ENCODE results near the gene SKIC2. TPM values are rescaled to one million over a fixed set of nuclear protein-coding genes. Genes with fewer than 3 reads are reported as not detected.

SKIC2 gene
- total and polyA plus RNA-seq, 10 of the 15 experiments (the other 5 are each of a cell fraction or from before 2014, with no cell fraction given): 3.3 to 79.2 (median 32.5) TPM

DNA sequence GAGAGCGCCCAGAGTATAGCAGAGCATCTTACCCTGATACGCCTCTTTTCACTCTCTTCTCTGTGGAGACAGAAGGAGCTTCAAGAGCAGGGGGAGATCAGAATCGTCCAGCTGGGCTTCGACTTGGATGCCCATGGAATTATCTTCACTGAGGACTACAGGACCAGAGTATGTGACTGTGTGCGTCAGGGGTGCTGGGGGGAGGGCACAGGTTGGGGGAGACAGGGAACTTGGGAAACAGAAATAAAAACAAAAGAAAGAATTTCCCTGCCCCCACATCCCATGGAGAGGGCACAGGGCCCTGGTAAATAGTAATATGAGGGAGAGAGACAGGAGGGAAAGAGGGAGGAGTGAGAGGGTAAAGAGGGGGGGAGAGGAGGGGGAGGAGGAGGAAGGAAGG is 19.9 kb downstream of the SKIC2 start (continued):
- TF ChIP-seq, protein P1, sequence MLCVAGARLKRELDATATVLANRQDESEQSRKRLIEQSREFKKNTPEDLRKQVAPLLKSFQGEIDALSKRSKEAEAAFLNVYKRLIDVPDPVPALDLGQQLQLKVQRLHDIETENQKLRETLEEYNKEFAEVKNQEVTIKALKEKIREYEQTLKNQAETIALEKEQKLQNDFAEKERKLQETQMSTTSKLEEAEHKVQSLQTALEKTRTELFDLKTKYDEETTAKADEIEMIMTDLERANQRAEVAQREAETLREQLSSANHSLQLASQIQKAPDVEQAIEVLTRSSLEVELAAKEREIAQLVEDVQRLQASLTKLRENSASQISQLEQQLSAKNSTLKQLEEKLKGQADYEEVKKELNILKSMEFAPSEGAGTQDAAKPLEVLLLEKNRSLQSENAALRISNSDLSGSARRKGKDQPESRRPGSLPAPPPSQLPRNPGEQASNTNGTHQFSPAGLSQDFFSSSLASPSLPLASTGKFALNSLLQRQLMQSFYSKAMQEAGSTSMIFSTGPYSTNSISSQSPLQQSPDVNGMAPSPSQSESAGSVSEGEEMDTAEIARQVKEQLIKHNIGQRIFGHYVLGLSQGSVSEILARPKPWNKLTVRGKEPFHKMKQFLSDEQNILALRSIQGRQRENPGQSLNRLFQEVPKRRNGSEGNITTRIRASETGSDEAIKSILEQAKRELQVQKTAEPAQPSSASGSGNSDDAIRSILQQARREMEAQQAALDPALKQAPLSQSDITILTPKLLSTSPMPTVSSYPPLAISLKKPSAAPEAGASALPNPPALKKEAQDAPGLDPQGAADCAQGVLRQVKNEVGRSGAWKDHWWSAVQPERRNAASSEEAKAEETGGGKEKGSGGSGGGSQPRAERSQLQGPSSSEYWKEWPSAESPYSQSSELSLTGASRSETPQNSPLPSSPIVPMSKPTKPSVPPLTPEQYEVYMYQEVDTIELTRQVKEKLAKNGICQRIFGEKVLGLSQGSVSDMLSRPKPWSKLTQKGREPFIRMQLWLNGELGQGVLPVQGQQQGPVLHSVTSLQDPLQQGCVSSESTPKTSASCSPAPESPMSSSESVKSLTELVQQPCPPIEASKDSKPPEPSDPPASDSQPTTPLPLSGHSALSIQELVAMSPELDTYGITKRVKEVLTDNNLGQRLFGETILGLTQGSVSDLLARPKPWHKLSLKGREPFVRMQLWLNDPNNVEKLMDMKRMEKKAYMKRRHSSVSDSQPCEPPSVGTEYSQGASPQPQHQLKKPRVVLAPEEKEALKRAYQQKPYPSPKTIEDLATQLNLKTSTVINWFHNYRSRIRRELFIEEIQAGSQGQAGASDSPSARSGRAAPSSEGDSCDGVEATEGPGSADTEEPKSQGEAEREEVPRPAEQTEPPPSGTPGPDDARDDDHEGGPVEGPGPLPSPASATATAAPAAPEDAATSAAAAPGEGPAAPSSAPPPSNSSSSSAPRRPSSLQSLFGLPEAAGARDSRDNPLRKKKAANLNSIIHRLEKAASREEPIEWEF (IDR thresholded peaks at IDR 0.05; ENCODE audit: insufficient replicate concordance, low read depth, low read length): no peak
- TF ChIP-seq WRNIP1 (IDR thresholded peaks at IDR 0.05; ENCODE audit: borderline replicate concordance, low read depth, low read length) (no peak), IKZF2 (IDR thresholded peaks at IDR 0.05) (no peak)

DNA sequence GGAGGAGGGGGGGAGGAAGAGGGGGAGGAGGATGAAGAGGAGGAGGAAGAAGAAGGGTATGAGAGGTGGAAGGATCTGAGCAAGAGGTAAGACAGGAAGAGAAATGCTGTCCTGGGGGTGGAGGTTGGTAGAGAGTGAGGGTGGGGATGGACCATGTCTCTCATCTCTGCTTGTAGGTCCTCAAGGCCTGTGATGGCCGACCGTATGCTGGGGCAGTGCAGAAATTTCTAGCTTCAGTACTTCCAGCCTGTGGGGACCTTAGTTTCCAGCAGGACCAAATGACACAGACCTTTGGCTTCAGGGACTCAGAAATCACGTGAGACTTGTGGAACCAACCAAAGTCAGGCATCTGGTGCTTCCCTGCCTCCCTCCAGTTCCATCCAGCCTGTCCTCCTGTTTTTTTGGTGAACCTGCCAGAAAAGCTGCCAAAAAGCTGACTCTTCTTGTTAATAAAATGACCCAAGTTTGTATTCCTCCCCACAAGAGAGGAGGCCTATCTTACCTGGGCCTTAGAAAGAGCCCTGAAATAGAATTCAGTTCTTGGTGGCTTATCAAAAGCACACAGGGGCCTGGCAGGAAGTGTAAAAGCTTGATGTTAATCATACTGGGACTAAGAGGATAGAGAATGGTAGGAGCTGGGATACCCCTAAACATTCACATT is 20.4 kb downstream of the SKIC2 start:
- no peak overlapping the region for H2AFZ ChIP-seq (ENCODE audit: control insufficient read depth, low read depth, low read length)
- no peak for FAIRE-seq
- no peak for ATAC-seq
- H3K9me3 ChIP-seq (replicated peaks; ENCODE audit: control insufficient read depth, insufficient read depth, low read length): no peaks in the 10 kb centered on the region
- no peak overlapping the region for H3K4me3 ChIP-seq
- H3K9ac ChIP-seq (ENCODE audit: control insufficient read depth, insufficient read depth, low read length): no peak overlapping the region
- no peak for DNase-seq (ENCODE audit: low read depth, low spot score)
- no peaks in the 10 kb centered on the region for H3K27me3 ChIP-seq (replicated peaks in 1 of 2; ENCODE audit: control insufficient read depth in 2 of 2, insufficient read depth in 2 of 2, low read length in 1 of 2)
- no peaks in the 10 kb centered on the region for H3K79me2 ChIP-seq (ENCODE audit: control insufficient read depth, insufficient read depth, low read length)
- no peak overlapping the region for H3K27ac ChIP-seq (ENCODE audit: control insufficient read depth, insufficient read depth)
- in situ Hi-C loops (cut with MboI): loop anchor here (10.0 kb wide), 1 partner anchor 55 kb away; the partner anchor contains the start of gene CYP21A2
- no peak for TF ChIP-seq BCL11A (IDR thresholded peaks at IDR 0.05; ENCODE audit: low read depth, low read length)
- TF ChIP-seq, protein P2, sequence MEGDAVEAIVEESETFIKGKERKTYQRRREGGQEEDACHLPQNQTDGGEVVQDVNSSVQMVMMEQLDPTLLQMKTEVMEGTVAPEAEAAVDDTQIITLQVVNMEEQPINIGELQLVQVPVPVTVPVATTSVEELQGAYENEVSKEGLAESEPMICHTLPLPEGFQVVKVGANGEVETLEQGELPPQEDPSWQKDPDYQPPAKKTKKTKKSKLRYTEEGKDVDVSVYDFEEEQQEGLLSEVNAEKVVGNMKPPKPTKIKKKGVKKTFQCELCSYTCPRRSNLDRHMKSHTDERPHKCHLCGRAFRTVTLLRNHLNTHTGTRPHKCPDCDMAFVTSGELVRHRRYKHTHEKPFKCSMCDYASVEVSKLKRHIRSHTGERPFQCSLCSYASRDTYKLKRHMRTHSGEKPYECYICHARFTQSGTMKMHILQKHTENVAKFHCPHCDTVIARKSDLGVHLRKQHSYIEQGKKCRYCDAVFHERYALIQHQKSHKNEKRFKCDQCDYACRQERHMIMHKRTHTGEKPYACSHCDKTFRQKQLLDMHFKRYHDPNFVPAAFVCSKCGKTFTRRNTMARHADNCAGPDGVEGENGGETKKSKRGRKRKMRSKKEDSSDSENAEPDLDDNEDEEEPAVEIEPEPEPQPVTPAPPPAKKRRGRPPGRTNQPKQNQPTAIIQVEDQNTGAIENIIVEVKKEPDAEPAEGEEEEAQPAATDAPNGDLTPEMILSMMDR (IDR thresholded peaks at IDR 0.05 in 2 of 3, conservative IDR thresholded peaks at IDR 0.05 in 1 of 3; ENCODE audit: control insufficient read depth in 2 of 3, extremely low read depth in 1 of 3, insufficient read depth in 1 of 3, low read depth in 3 of 3, low read length in 3 of 3): no peak
- no peak for TF ChIP-seq ATF7 (IDR thresholded peaks at IDR 0.05; ENCODE audit: low read depth)
- no peak for TF ChIP-seq MTA2 (IDR thresholded peaks at IDR 0.05; ENCODE audit: low read depth)
- TF ChIP-seq RAD51 (IDR thresholded peaks at IDR 0.05): no peak
- no peak for TF ChIP-seq NFXL1 (IDR thresholded peaks at IDR 0.05; ENCODE audit: borderline replicate concordance)
- TF ChIP-seq, protein P3, sequence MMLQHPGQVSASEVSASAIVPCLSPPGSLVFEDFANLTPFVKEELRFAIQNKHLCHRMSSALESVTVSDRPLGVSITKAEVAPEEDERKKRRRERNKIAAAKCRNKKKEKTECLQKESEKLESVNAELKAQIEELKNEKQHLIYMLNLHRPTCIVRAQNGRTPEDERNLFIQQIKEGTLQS (IDR thresholded peaks at IDR 0.05; ENCODE audit: borderline replicate concordance, extremely low read depth, low read depth, low read length): no peak
- no peaks in the 10 kb centered on the region; a peak in 1 of 4 replicates for H3K36me3 ChIP-seq (ENCODE audit: control insufficient read depth in 2 of 2, insufficient read depth in 2 of 2, low read length in 1 of 2)
- ChIA-PET POLR2A (no interaction called here), SMC1A (ENCODE audit: uncharacterized antibody, unreplicated experiment) (no interaction called here), RAD21 (ENCODE audit: unreplicated experiment) (no interaction called here), CTCF (no interaction called here)
- no peaks in the 10 kb centered on the region for H3K4me1 ChIP-seq (ENCODE audit: control insufficient read depth, insufficient read depth, low read length)
- H3K4me2 ChIP-seq (ENCODE audit: control insufficient read depth, insufficient read depth): no peak overlapping the region
- WGBS (ENCODE audit: insufficient coverage, insufficient replicate concordance, low lambda C conversion rate, missing lambda C conversion rate): 90% methylated on average over 3 of the region's 3 CpGs
- no peaks in the 10 kb centered on the region for H4K20me1 ChIP-seq (ENCODE audit: control insufficient read depth, insufficient read depth)
- intact Hi-C loops (cut with micrococcal nuclease; ENCODE audit: unreplicated experiment): no loop called here
- no TSS peak for BruUV-seq (replicated peaks)

Data from GM12878 (cell line).